ENCODE data around the gene CCDC57.

- TF ChIP-seq REST (IDR thresholded peaks at IDR 0.05; ENCODE audit: insufficient read depth in 1 of 2, low read depth in 2 of 2, low read length in 2 of 2) (no peak), SIN3A (IDR thresholded peaks at IDR 0.05; ENCODE audit: borderline replicate concordance, insufficient read depth, low read length) (no peak), POLR2AphosphoS5 (IDR thresholded peaks at IDR 0.05; ENCODE audit: low read depth, low read length) (no peak), FOXP2 (optimal IDR thresholded peaks at IDR 0.05; ENCODE audit: borderline replicate concordance, extremely low read depth, extremely low read length, insufficient read depth) (no peak), TAF1 (IDR thresholded peaks at IDR 0.05; ENCODE audit: borderline replicate concordance, insufficient read depth, low read length) (no peak)
These were observed 7.4 kb upstream of the CCDC57 start for GRCh38 chr17:82219753-82220709.

Measured in PFSK-1 (cell line).